Measurements from ENCODE around the gene CPVL.

CPVL gene

DNA sequence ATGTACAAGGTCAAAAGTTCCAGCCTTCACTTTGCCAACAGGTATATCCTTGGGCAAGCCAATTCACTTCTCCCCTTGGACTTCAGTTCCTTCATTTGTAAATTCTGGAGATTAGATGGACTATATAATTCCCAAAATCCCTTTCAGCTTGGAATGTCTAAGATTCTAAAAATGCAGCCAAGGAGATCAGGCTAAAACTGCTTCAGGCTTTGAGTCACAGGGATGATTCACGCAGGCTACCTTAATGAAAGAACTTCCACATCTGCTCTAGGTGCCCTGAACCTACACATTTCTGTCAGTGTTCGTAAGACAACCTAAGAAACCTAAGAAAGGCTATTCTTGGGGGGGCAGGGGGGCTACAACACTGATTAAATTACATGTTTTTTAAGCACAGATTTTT lies 7.1 kb downstream of the CPVL start:
- Histone ChIP-seq H3K36me3 (replicated peaks; ENCODE audit: low read depth, low read length) (peaks cover 4% of the 10 kb centered on the region), H3K4me3 (ENCODE audit: low read length) (no peak overlapping the region), H3K9me3 (ENCODE audit: insufficient read depth, low read length) (peaks cover 4% of the 10 kb centered on the region; the same call in 1 of the 2 replicates), H3K4me2 (ENCODE audit: low read length) (no peak overlapping the region), H3K9ac (ENCODE audit: low read length) (no peak overlapping the region), H2AFZ (ENCODE audit: low read depth, low read length) (no peak overlapping the region), H4K20me1 (ENCODE audit: insufficient read depth, low read length) (no peaks in the 10 kb centered on the region), H3K79me2 (ENCODE audit: low read length) (no peaks in the 10 kb centered on the region), H3K4me1 (ENCODE audit: low read length) (peaks cover 13% of the 10 kb centered on the region), H3K27me3 (ENCODE audit: low read depth, low read length) (peaks cover 26% of the 10 kb centered on the region), H3K27ac (ENCODE audit: low read length) (no peak overlapping the region)
- TF ChIP-seq, protein P1, sequence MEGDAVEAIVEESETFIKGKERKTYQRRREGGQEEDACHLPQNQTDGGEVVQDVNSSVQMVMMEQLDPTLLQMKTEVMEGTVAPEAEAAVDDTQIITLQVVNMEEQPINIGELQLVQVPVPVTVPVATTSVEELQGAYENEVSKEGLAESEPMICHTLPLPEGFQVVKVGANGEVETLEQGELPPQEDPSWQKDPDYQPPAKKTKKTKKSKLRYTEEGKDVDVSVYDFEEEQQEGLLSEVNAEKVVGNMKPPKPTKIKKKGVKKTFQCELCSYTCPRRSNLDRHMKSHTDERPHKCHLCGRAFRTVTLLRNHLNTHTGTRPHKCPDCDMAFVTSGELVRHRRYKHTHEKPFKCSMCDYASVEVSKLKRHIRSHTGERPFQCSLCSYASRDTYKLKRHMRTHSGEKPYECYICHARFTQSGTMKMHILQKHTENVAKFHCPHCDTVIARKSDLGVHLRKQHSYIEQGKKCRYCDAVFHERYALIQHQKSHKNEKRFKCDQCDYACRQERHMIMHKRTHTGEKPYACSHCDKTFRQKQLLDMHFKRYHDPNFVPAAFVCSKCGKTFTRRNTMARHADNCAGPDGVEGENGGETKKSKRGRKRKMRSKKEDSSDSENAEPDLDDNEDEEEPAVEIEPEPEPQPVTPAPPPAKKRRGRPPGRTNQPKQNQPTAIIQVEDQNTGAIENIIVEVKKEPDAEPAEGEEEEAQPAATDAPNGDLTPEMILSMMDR (IDR thresholded peaks at IDR 0.05; ENCODE audit: low read depth, low read length): no peak
- no peak for TF ChIP-seq EZH2phosphoT487 (IDR thresholded peaks at IDR 0.05; ENCODE audit: low read depth)

DNA sequence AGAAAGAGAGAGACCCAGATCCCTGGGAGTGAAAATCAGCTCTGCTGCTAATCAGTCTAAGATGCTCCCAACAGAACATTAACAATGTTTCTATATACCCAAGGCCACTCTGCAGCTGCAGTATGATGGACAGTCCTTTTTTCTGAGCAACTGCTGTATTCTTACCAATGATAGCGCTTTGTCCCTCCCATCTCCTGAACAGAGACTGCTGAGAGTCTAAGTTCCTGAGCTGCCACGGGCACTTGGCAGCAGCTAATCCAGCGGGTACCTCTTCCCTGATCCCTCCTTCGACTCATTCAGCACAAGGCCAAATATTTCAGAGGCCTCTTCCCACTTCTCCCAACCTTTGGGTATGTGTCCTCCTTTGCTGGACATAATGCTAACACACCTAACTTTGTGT lies 7.7 kb downstream of the CPVL start:
- TF ChIP-seq, protein P1 (IDR thresholded peaks at IDR 0.05; ENCODE audit: low read depth, low read length): no peak
- no peak for TF ChIP-seq EZH2phosphoT487 (IDR thresholded peaks at IDR 0.05; ENCODE audit: low read depth)
- H3K79me2 ChIP-seq (ENCODE audit: low read length): no peaks in the 10 kb centered on the region
- H3K27ac ChIP-seq (ENCODE audit: low read length): no peak overlapping the region
- peaks cover 13% of the 10 kb centered on the region for H3K4me1 ChIP-seq (ENCODE audit: low read length)
- no peaks in the 10 kb centered on the region for H4K20me1 ChIP-seq (ENCODE audit: insufficient read depth, low read length)
- no peak overlapping the region for H3K4me3 ChIP-seq (ENCODE audit: low read length)
- peaks cover 4% of the 10 kb centered on the region; the same call in 1 of the 2 replicates for H3K9me3 ChIP-seq (ENCODE audit: insufficient read depth, low read length)
- no peak overlapping the region for H2AFZ ChIP-seq (ENCODE audit: low read depth, low read length)
- H3K9ac ChIP-seq (ENCODE audit: low read length): no peak overlapping the region
- peaks cover 4% of the 10 kb centered on the region for H3K36me3 ChIP-seq (replicated peaks; ENCODE audit: low read depth, low read length)
- H3K27me3 ChIP-seq (ENCODE audit: low read depth, low read length): peaks cover 28% of the 10 kb centered on the region
- no peak overlapping the region for H3K4me2 ChIP-seq (ENCODE audit: low read length)

DNA sequence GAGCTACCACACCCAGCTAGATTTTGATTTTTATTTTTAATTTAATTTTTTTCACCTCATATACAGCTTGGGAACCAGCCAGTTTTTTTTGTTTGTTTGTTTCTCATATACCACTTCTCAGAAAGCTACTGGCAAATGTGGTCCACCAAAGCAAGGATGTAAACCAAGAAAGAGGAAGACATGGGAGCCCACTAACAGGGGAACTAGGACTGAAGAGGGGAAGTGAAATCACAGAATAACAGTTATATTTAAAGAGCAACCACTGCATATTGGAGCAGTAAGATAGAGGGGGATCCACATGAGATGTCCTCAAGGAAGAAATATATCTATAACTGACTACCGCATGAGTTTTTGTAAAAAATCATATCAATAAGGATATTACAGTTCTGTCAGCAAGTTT lies 10.5 kb downstream of the CPVL start:
- Histone ChIP-seq H3K9me3 (ENCODE audit: insufficient read depth, low read length) (peaks cover 4% of the 10 kb centered on the region; the same call in 1 of the 2 replicates), H3K4me2 (ENCODE audit: low read length) (no peak overlapping the region), H3K36me3 (replicated peaks; ENCODE audit: low read depth, low read length) (peaks cover 4% of the 10 kb centered on the region), H2AFZ (ENCODE audit: low read depth, low read length) (no peak overlapping the region), H4K20me1 (ENCODE audit: insufficient read depth, low read length) (no peaks in the 10 kb centered on the region), H3K9ac (ENCODE audit: low read length) (no peak overlapping the region), H3K27ac (ENCODE audit: low read length) (no peak overlapping the region), H3K79me2 (ENCODE audit: low read length) (no peaks in the 10 kb centered on the region), H3K27me3 (ENCODE audit: low read depth, low read length) (peaks cover 32% of the 10 kb centered on the region), H3K4me3 (ENCODE audit: low read length) (no peak overlapping the region), H3K4me1 (ENCODE audit: low read length) (peaks cover 9% of the 10 kb centered on the region)
- TF ChIP-seq EZH2phosphoT487 (IDR thresholded peaks at IDR 0.05; ENCODE audit: low read depth): peak; percentile 55; the same call in 1 of the 2 replicates
- TF ChIP-seq, protein P1 (IDR thresholded peaks at IDR 0.05; ENCODE audit: low read depth, low read length): no peak

DNA sequence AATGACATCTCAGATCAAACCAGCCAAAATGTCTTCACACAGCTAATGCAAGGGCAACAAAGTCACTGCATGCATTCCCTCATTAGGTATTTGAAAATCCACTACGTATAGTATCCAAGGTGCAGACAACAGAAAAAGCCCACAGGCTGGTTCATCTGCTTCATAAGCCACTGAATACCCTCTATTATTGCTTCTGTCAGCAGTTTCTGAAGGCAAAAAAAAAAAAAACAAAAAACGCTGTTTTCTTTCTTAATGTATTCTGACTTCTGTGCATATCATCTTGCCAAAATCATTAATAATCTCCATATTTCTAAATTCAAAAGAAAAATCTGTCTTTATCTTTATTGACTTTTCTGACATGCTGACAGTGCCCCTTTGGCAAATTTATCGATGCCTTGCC lies 13.4 kb downstream of the CPVL start:
- no peaks in the 10 kb centered on the region for H3K79me2 ChIP-seq (ENCODE audit: low read length)
- H3K36me3 ChIP-seq (replicated peaks; ENCODE audit: low read depth, low read length): peaks cover 4% of the 10 kb centered on the region
- H2AFZ ChIP-seq (ENCODE audit: low read depth, low read length): no peak overlapping the region
- H4K20me1 ChIP-seq (ENCODE audit: insufficient read depth, low read length): no peaks in the 10 kb centered on the region
- peaks cover 30% of the 10 kb centered on the region for H3K27me3 ChIP-seq (ENCODE audit: low read depth, low read length)
- peaks cover 4% of the 10 kb centered on the region; the same call in 1 of the 2 replicates for H3K9me3 ChIP-seq (ENCODE audit: insufficient read depth, low read length)
- H3K4me2 ChIP-seq (ENCODE audit: low read length): no peak overlapping the region
- no peak overlapping the region for H3K27ac ChIP-seq (ENCODE audit: low read length)
- no peak overlapping the region for H3K4me3 ChIP-seq (ENCODE audit: low read length)
- peaks cover 9% of the 10 kb centered on the region for H3K4me1 ChIP-seq (ENCODE audit: low read length)
- TF ChIP-seq, protein P1 (IDR thresholded peaks at IDR 0.05; ENCODE audit: low read depth, low read length): no peak
- TF ChIP-seq EZH2phosphoT487 (IDR thresholded peaks at IDR 0.05; ENCODE audit: low read depth): no peak
- no peak overlapping the region for H3K9ac ChIP-seq (ENCODE audit: low read length)

Measured in OCI-LY3 (cell line).